Measurements from ENCODE around the gene FAM210B. TPM values are rescaled to one million over a fixed set of nuclear protein-coding genes. Genes with fewer than 3 reads are reported as not detected.
A peak's percentile ranks its signal among the peaks of the same experiment; 100 is the strongest.
"Not testable (repeated sequence)": the region's sequence is repeated elsewhere in the genome, so short reads cannot be mapped to it uniquely, and the experiment has no call there.

Gene FAM210B
- 72.9 TPM for total RNA-seq

- peak; percentile 86 for DNase-seq (ENCODE audit: low spot score)
Measured at GRCh38 chr20:56358600-56359211, at the start of gene FAM210B. TSS of gene FAM210B (plus strand) at chr20:56358974. CDS start at chr20:56359006, 32 bp downstream.

GRCh38 chr20:56316051-56316450 is 42.7 kb upstream of the FAM210B start:
- no peak for DNase-seq (ENCODE audit: low spot score)

GRCh38 chr20:56316483-56316882 is 42.3 kb upstream of the FAM210B start:
- DNase-seq (ENCODE audit: low spot score), result no peak

GRCh38 chr20:56322681-56323080 is 36.1 kb upstream of the FAM210B start:
- no peak for DNase-seq (ENCODE audit: low spot score)

- DNase-seq (ENCODE audit: low spot score), result no peak
Measured at GRCh38 chr20:56323206-56323605, 35.6 kb upstream of the FAM210B start.

GRCh38 chr20:56323656-56324055 is 35.1 kb upstream of the FAM210B start:
- no peak for DNase-seq (ENCODE audit: low spot score)

GRCh38 chr20:56324806-56325205 is 34.0 kb upstream of the FAM210B start:
- no peak for DNase-seq (ENCODE audit: low spot score)

- no peak for DNase-seq (ENCODE audit: low spot score)
Measured at GRCh38 chr20:56328861-56329260, 29.9 kb upstream of the FAM210B start.

GRCh38 chr20:56336709-56337108 is 22.1 kb upstream of the FAM210B start:
- DNase-seq (ENCODE audit: low spot score), result not testable (repeated sequence)

- no peak for DNase-seq (ENCODE audit: low spot score)
Measured at GRCh38 chr20:56342783-56343182, 16.0 kb upstream of the FAM210B start.

- no peak for DNase-seq (ENCODE audit: low spot score)
Measured at GRCh38 chr20:56343861-56344381, 14.9 kb upstream of the FAM210B start.

GRCh38 chr20:56345911-56346310 is 12.9 kb upstream of the FAM210B start:
- DNase-seq (ENCODE audit: low spot score), result no peak

GRCh38 chr20:56347628-56348304 is 11.0 kb upstream of the FAM210B start:
- no peak for DNase-seq (ENCODE audit: low spot score)

- DNase-seq (ENCODE audit: low spot score), result no peak
Measured at GRCh38 chr20:56348305-56348693, 10.5 kb upstream of the FAM210B start.

GRCh38 chr20:56348746-56349145 is 10.0 kb upstream of the FAM210B start:
- no peak for DNase-seq (ENCODE audit: low spot score)

- no peak for DNase-seq (ENCODE audit: low spot score)
Measured at GRCh38 chr20:56350842-56351241, 7.9 kb upstream of the FAM210B start.

GRCh38 chr20:56352345-56353055 is 6.3 kb upstream of the FAM210B start:
- no peak for DNase-seq (ENCODE audit: low spot score)

- no peak for DNase-seq (ENCODE audit: low spot score)
Measured at GRCh38 chr20:56353356-56353755, 5.4 kb upstream of the FAM210B start.

- DNase-seq (ENCODE audit: low spot score), result no peak
Measured at GRCh38 chr20:56358070-56358469, 704 bp upstream of the FAM210B start.

GRCh38 chr20:56359212-56360132 is 698 bp downstream of the FAM210B start:
- DNase-seq (ENCODE audit: low spot score), result peak; percentile 37

GRCh38 chr20:56360133-56360907 is 1.5 kb downstream of the FAM210B start:
- no peak for DNase-seq (ENCODE audit: low spot score)
